Vagina (tissue), 2 donors: ENCODE measurements around the gene SLC12A3.

Experiments
- CTCF ChIP-seq, 3 experiments: fragments of 450-650 bp in 2 of 3; fragments of 200-600 bp in 1 of 3; sonication (generic) in 1 of 3; IDR thresholded peaks; one replicate each; pipeline ENCODE4 v1.5.1; 2017 to 2019; ENCODE audit warnings: antibody characterized with exemption in 3 of 3, mild to moderate bottlenecking in 2 of 3, moderate library complexity in 2 of 3
- POLR2A ChIP-seq, 2 donors: fragments of 450-650 bp; IDR thresholded peaks; one replicate each; pipeline ENCODE4 v1.6.1; 2017; ENCODE audit warnings: antibody characterized with exemption in 2 of 2, mild to moderate bottlenecking in 2 of 2, moderate library complexity in 2 of 2

- TF ChIP-seq CTCF (IDR thresholded peaks at IDR 0.05), result no peak
- TF ChIP-seq POLR2A (IDR thresholded peaks at IDR 0.05), result no peak
Measured at GRCh38 chr16:56878282-56878854, 13.4 kb downstream of the SLC12A3 start.
